Epithelial cell of prostate (primary cell): Measurements from ENCODE around the gene MIB2.

Experiments used
- DNase-seq: peaks from one replicate; pipeline ENCODE4 v3.0.0-alpha.2; 2011; ENCODE audit warnings: low read depth, low spot score
- H3K27ac ChIP-seq: fragments of 450-650 bp; 2 replicates; pipeline ENCODE4 v1.5.1; 2017; ENCODE audit warnings: mild to moderate bottlenecking

MIB2 gene

GRCh38 chr1:1612104-1612400 lies 3.2 kb upstream of the MIB2 start:
- DNase-seq, result no peak
- no peak overlapping the region for H3K27ac ChIP-seq

GRCh38 chr1:1613509-1614082 lies 1.7 kb upstream of the MIB2 start:
- no peak for DNase-seq
- H3K27ac ChIP-seq, result peak overlapping the region; percentile 98

GRCh38 chr1:1614204-1614953 lies 921 bp upstream of the MIB2 start:
- peak overlapping the region; percentile 98 for H3K27ac ChIP-seq
- DNase-seq, result peak; percentile 33

GRCh38 chr1:1614954-1615255 lies 395 bp upstream of the MIB2 start:
- no peak for DNase-seq
- peak overlapping the region; percentile 98 for H3K27ac ChIP-seq

GRCh38 chr1:1616045-1616790 lies 918 bp downstream of the MIB2 start:
- H3K27ac ChIP-seq, result peak overlapping the region; percentile 98
- no peak for DNase-seq

GRCh38 chr1:1616838-1617237 lies 1.5 kb downstream of the MIB2 start:
- no peak for DNase-seq
- no peak overlapping the region for H3K27ac ChIP-seq

GRCh38 chr1:1617516-1617915 lies 2.2 kb downstream of the MIB2 start:
- H3K27ac ChIP-seq, result no peak overlapping the region
- no peak for DNase-seq

- DNase-seq, result no peak
- no peak overlapping the region for H3K27ac ChIP-seq
Observed at GRCh38 chr1:1617925-1618324, 2.6 kb downstream of the MIB2 start.

GRCh38 chr1:1618396-1619068 lies 3.2 kb downstream of the MIB2 start:
- no peak overlapping the region for H3K27ac ChIP-seq
- DNase-seq, result no peak

GRCh38 chr1:1619917-1620361 lies 4.6 kb downstream of the MIB2 start:
- no peak for DNase-seq
- H3K27ac ChIP-seq, result no peak overlapping the region

- H3K27ac ChIP-seq, result no peak overlapping the region
- no peak for DNase-seq
Observed at GRCh38 chr1:1620433-1621139, 5.3 kb downstream of the MIB2 start.

- no peak for DNase-seq
- no peak overlapping the region for H3K27ac ChIP-seq
Observed at GRCh38 chr1:1621173-1622009, 6.1 kb downstream of the MIB2 start.

GRCh38 chr1:1622010-1622787 lies 6.9 kb downstream of the MIB2 start:
- no peak for DNase-seq
- no peak overlapping the region for H3K27ac ChIP-seq

- H3K27ac ChIP-seq, result no peak overlapping the region
- DNase-seq, result no peak
Observed at GRCh38 chr1:1622788-1623094, 7.4 kb downstream of the MIB2 start.

GRCh38 chr1:1623181-1623630 lies 7.9 kb downstream of the MIB2 start:
- H3K27ac ChIP-seq, result no peak overlapping the region
- no peak for DNase-seq

GRCh38 chr1:1623631-1624442 lies 8.5 kb downstream of the MIB2 start:
- H3K27ac ChIP-seq, result no peak overlapping the region
- DNase-seq, result no peak

- H3K27ac ChIP-seq, result no peak overlapping the region
- DNase-seq, result no peak
Observed at GRCh38 chr1:1624443-1625403, 9.4 kb downstream of the MIB2 start.
